NCI-H2107 treated with DMSO at 0.1 percent for 48 hours (cell line): ENCODE measurements around the gene RAMP3.

Experiments used
- DNase-seq: peaks from one replicate; lab custom pipeline; 2025; ENCODE audit not compliant: unreplicated experiment; lab: John Stamatoyannopoulos, UW

Gene RAMP3

GRCh38 chr7:45178241-45179225, 20.9 kb downstream of the RAMP3 start:
- no peak for DNase-seq

- no peak for DNase-seq
These were observed 22.1 kb downstream of the RAMP3 start for GRCh38 chr7:45179666-45180065.

- DNase-seq: no peak
These were observed 22.7 kb downstream of the RAMP3 start for GRCh38 chr7:45180084-45180986.

GRCh38 chr7:45181286-45181960, 23.8 kb downstream of the RAMP3 start:
- no peak for DNase-seq

- no peak for DNase-seq
These were observed 24.6 kb downstream of the RAMP3 start for GRCh38 chr7:45181991-45182855.

- no peak for DNase-seq
These were observed 25.5 kb downstream of the RAMP3 start for GRCh38 chr7:45182856-45183710.

GRCh38 chr7:45183711-45184210, 26.2 kb downstream of the RAMP3 start:
- DNase-seq: no peak

- DNase-seq: no peak
These were observed 26.9 kb downstream of the RAMP3 start for GRCh38 chr7:45184326-45185027.

- DNase-seq: no peak
These were observed 27.7 kb downstream of the RAMP3 start for GRCh38 chr7:45185028-45185863.

- DNase-seq: no peak
These were observed 28.3 kb downstream of the RAMP3 start for GRCh38 chr7:45185864-45186250.

GRCh38 chr7:45186261-45186813, 28.7 kb downstream of the RAMP3 start:
- no peak for DNase-seq

GRCh38 chr7:45187089-45187945, 29.7 kb downstream of the RAMP3 start:
- no peak for DNase-seq

- no peak for DNase-seq
These were observed 30.4 kb downstream of the RAMP3 start for GRCh38 chr7:45187946-45188411.

- no peak for DNase-seq
These were observed 31.1 kb downstream of the RAMP3 start for GRCh38 chr7:45188736-45189135.

GRCh38 chr7:45189151-45189970, 31.8 kb downstream of the RAMP3 start:
- no peak for DNase-seq
